CD4-positive, alpha-beta T cell treated with Interleukin-10 for 1 hour (primary cell): ENCODE results near the gene ADARB2.
"Not testable (repeated sequence)": the region's sequence is repeated elsewhere in the genome, so short reads cannot be mapped to it uniquely, and the experiment has no call there.

Experiments
- DNase-seq: peaks from one replicate; pipeline ENCODE4 v3.0.0-alpha.2; 2020

ADARB2 gene

GRCh38 chr10:1267568-1267967 lies 469.8 kb downstream of the ADARB2 start:
- DNase-seq, result no peak

GRCh38 chr10:1267148-1267547 lies 470.2 kb downstream of the ADARB2 start:
- no peak for DNase-seq

GRCh38 chr10:1266033-1266802 lies 471.1 kb downstream of the ADARB2 start:
- DNase-seq, result no peak

- no peak for DNase-seq
Measured at GRCh38 chr10:1264001-1264400, 473.3 kb downstream of the ADARB2 start.

GRCh38 chr10:1257274-1257673 lies 480.1 kb downstream of the ADARB2 start:
- DNase-seq, result no peak

GRCh38 chr10:1256432-1256725 lies 480.9 kb downstream of the ADARB2 start:
- no peak for DNase-seq

- no peak for DNase-seq
Measured at GRCh38 chr10:1255600-1256431, 481.5 kb downstream of the ADARB2 start.

GRCh38 chr10:1255118-1255517 lies 482.2 kb downstream of the ADARB2 start:
- no peak for DNase-seq

- DNase-seq, result peak; percentile 19
Measured at GRCh38 chr10:1253523-1254353, 483.6 kb downstream of the ADARB2 start.

- no peak for DNase-seq
Measured at GRCh38 chr10:1251769-1252168, 485.6 kb downstream of the ADARB2 start.

GRCh38 chr10:1249142-1249920 lies 488.0 kb downstream of the ADARB2 start:
- no peak for DNase-seq

GRCh38 chr10:1248262-1248630 lies 489.1 kb downstream of the ADARB2 start:
- not testable (repeated sequence) for DNase-seq

GRCh38 chr10:1247598-1248261 lies 489.6 kb downstream of the ADARB2 start:
- DNase-seq, result no peak

- DNase-seq, result no peak
Measured at GRCh38 chr10:1244493-1244892, 492.8 kb downstream of the ADARB2 start.

- no peak for DNase-seq
Measured at GRCh38 chr10:1243486-1244234, 493.7 kb downstream of the ADARB2 start.

- no peak for DNase-seq
Measured at GRCh38 chr10:1242975-1243374, 494.4 kb downstream of the ADARB2 start.

- DNase-seq, result no peak
Measured at GRCh38 chr10:1241973-1242935, 495.1 kb downstream of the ADARB2 start.

GRCh38 chr10:1241322-1241890 lies 495.9 kb downstream of the ADARB2 start:
- no peak for DNase-seq

GRCh38 chr10:1240341-1240775 lies 497.0 kb downstream of the ADARB2 start:
- no peak for DNase-seq

- DNase-seq, result no peak
Measured at GRCh38 chr10:1233031-1233430, 504.3 kb downstream of the ADARB2 start.
